HG03520 (cell line): ENCODE measurements around the gene NTHL1.

ENCODE experiments used
- ATAC-seq: cut with Tn5 transposase; IDR thresholded peaks from one replicate; pipeline ENCODE4 v1.9.1; 2021; ENCODE audit warnings: mild to moderate bottlenecking, moderate library complexity; ENCODE audit not compliant: unreplicated experiment

The NTHL1 gene

GRCh38 chr16:2031081-2031577 is 16.5 kb downstream of the NTHL1 start:
- no peak for ATAC-seq

GRCh38 chr16:2030036-2030435 is 17.6 kb downstream of the NTHL1 start:
- no peak for ATAC-seq

- ATAC-seq = no peak
Measured at GRCh38 chr16:2029350-2029749, 18.3 kb downstream of the NTHL1 start.

DNA sequence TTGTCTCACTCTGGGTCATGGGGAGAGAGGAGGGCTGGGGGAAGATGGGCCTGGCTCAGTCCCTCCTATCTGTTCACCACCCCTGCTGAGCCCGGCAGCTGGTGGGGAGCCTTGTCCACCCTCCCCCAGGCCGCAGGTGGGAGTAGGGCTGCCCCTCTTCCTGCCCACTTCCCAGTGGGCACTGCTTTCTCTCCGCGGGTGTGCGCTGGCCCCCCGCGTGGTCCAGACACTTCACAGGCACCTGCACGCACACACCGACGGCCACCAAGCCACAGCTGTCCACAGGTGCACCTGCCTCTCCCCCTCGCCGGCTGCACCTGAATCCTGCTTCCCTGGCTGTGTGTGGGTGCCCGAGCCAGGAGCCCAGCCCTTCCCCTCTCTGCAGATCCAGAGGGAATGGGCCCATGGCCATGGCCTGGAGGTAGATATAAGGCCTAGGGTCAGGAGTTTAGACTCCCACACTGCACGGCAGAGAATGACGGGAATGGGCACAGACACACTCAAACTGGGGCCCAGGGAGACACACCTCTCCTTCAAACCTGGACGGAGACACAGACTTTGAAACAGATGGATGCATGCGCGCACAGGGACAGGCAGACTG is 18.9 kb downstream of the NTHL1 start:
- ATAC-seq = no peak

- ATAC-seq = no peak
Measured at GRCh38 chr16:2028146-2028545, 19.5 kb downstream of the NTHL1 start.

DNA sequence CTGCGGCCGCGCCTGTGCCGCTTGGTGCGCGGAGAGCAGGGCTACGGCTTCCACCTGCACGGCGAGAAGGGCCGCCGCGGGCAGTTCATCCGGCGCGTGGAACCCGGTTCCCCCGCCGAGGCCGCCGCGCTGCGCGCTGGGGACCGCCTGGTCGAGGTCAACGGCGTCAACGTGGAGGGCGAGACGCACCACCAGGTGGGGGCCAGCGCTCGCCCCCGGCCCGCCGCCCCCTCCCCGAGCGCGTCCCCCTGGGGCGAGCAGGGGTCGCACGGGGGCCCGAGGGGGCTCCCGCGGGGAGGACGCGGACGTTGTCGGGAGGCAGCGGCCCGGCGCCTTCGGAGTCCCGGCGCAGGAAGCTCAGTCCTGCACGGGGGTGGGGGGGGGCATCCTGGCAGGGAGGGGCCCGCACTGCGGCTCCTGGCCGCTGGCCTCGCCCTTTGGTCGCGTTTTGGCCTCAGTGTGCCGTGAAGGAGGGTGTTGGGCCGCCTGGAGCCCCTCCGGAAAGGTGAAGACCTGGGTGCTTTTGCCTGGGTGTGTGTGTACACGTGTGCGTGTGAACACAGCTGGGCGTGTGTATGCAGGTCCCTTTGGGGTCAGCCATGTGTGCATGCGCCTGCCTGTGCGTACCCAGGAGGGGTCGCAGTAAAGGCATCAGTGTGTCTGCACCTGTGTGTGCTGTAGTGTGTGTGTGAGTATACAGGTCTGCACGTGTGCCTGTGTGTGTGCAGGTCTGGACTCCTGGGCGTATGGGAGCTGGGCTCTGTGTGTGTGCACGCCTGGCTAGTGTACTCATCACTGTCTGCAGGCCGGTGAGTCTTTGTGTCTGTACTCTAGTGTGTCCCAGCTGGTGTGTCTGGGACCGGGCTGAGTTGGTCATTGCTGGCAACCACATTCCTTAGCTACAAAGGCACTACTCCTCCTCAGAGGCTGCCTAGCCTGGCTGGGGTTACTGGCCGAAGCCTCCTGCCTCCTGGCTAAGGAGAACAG is 20.3 kb downstream of the NTHL1 start:
- ATAC-seq = no peak

- ATAC-seq = no peak
Measured at GRCh38 chr16:2026461-2027023, 21.1 kb downstream of the NTHL1 start, which contains the start of gene NHERF2. NHERF2 (plus strand) TSS chr16:2026902; CDS start chr16:2027006, 104 bp downstream.

GRCh38 chr16:2025878-2026460 is 21.7 kb downstream of the NTHL1 start:
- ATAC-seq = no peak

GRCh38 chr16:2025251-2025650 is 22.4 kb downstream of the NTHL1 start:
- ATAC-seq = no peak

- ATAC-seq = no peak
Measured at GRCh38 chr16:2024032-2024420, 23.6 kb downstream of the NTHL1 start.

DNA sequence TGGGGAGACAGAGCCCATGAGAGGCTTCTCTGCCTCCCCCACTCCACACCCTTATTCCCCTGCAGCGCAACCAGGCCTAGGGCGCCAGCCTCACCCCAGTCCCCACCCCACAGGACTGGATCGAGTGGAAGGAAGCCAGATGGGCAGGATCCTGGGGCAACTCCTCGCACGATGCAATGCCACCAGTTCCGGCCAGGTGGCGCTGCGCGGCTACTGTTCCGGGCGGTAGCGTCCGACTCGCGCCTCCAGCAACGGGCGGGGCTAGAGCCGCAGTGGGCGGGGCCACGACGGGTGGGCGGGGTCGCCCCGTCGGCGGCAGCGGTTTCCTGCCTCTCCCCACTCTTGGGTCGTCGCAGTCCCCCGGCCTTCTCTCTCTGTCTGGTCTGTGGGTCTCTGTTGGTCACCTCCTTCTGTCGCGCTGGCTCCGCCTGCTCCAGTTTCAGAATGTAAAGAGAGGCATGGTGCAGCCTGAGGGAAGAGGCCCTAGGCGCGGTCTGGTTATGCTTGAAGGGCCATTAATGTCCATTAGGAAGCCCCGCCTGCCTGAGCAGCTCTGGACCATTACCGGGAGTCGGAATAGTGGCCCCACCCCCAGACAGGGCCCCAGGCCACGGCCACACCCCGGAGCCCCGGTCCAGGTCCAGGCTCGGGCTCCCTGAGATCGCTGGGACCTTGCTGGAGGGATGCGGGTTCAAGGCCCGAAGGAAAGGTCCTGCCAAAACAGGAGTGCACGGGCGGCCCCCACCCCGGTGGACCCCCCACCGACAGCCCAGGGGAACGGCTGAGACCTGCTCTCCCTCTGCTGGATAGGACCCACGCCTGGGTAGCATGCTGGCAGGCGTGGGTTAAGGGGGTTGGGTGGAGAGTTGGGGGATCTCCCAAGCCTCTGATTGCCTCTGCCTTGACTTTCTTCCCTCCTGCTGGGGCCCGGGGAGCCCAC is 24.3 kb downstream of the NTHL1 start:
- ATAC-seq = peak; percentile 50

GRCh38 chr16:2022723-2023091 is 24.9 kb downstream of the NTHL1 start:
- no peak for ATAC-seq

GRCh38 chr16:2019921-2020831 is 27.5 kb downstream of the NTHL1 start:
- ATAC-seq = no peak

DNA sequence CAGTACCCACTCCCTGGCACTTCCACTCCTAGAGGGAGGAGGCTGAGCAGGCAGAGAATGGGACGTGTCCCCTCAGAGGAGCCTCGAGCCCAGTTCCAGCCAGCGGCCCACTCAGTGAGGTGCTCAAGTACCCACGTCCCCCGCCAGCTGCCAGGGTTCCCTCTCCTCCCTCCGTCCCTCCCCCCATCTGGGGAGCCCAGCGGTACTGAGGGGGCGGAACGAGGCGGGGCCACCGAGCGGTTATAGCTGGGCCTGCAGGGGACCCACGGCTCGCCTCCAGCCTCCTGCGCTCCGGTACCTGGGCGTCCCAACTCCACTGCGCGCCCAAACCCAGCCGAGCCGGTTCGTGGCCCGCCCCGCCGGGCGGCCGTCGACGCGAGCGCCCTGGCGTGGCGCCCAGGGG is 28.1 kb downstream of the NTHL1 start, which contains the start of gene NPW:
NPW (plus strand) TSS at position 268 of the 403 bp plus-strand sequence.
- no peak for ATAC-seq

- no peak for ATAC-seq
Measured at GRCh38 chr16:2016407-2016922, 31.2 kb downstream of the NTHL1 start.

DNA sequence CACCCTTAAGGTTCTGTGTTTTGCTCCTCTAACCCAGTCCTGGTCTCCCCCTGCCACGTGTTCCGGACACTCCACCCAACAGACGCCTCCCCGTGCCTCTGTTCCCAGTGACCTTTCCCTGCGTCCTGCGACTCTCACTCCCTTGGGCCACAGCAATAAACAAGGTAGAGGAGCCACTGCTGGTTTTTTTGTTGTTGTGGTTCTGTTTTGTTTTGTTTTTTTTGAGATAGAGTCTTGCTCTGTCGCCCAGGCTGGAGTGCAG is 31.8 kb downstream of the NTHL1 start:
- ATAC-seq = no peak

- ATAC-seq = no peak
Measured at GRCh38 chr16:2015117-2015946, 32.3 kb downstream of the NTHL1 start.

- no peak for ATAC-seq
Measured at GRCh38 chr16:2013527-2013926, 34.1 kb downstream of the NTHL1 start.
